Prostate gland (tissue), 2 donors: ENCODE measurements around the gene NDRG2.

Source experiments
- CTCF ChIP-seq, 4 experiments: fragments of 200-600 bp in 2 of 4; fragments of 450-650 bp in 2 of 4; sonication (generic) in 2 of 4; IDR thresholded peaks; 1 replicate in 3 of 4; 2 replicates in 1 of 4; pipeline ENCODE4 v1.5.1; 2016 to 2019; ENCODE audit warnings: antibody characterized with exemption in 4 of 4, mild to moderate bottlenecking in 2 of 4, moderate library complexity in 2 of 4
- POLR2A ChIP-seq: fragments of 450-650 bp; IDR thresholded peaks from one replicate; pipeline ENCODE4 v1.6.1; 2016; ENCODE audit warnings: antibody characterized with exemption, mild to moderate bottlenecking
- POLR2AphosphoS5 ChIP-seq: sonication (generic); formaldehyde crosslinking; IDR thresholded peaks from one replicate; pipeline ENCODE4 v1.6.1; 2017; ENCODE audit warnings: antibody characterized with exemption

- TF ChIP-seq POLR2A (no peak), CTCF (IDR thresholded peaks at IDR 0.05) (no peak), POLR2AphosphoS5 (no peak)
Measured at GRCh38 chr14:21023817-21024584, 860 bp downstream of the NDRG2 start.
